Stimulated activated CD8-positive, alpha-beta memory T cell treated with anti-CD3 and anti-CD28 coated beads, Interleukin-7, amount 100 ng/mL, for 1 hour (primary cell): ENCODE data around the gene AFF1.

Source experiments
- DNase-seq, 2 donors: peaks; one replicate each; pipeline ENCODE4 v3.0.0-alpha.2; 2020; ENCODE audit warnings: low read depth in 2 of 2

Gene AFF1

DNA sequence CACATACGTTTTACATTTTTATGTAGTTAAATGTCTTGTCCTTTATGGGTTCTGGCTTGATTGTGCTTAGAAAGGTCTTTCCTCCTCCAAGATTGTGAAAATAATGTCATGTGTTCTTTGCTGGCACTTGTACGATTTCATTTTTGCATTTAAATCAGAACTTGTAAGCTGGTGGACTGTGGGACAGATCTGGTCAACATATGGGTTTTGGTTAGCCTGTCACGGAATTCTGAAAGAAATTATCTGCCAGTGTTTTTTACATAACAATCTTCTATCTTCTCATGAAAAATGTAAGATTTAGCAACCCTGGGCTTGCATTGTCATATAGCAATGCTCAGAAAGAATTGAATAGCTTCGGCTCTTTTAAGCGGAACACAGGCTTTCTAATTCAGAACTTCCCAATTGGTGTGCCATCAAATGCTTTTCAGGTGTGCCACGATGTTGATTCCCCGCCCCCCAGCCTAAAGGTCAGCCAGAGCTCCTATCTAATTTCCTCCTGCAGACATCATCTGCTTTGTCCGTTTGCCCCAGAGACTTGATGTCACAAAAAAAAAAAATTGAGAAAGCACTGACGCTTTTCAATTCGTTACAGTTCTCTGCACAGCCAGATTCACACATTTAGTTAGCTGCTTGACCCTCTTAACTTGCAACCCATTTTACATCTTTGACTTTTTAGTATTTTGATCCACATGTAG lies 16.2 kb downstream of the AFF1 start:
- DNase-seq = no peak

DNA sequence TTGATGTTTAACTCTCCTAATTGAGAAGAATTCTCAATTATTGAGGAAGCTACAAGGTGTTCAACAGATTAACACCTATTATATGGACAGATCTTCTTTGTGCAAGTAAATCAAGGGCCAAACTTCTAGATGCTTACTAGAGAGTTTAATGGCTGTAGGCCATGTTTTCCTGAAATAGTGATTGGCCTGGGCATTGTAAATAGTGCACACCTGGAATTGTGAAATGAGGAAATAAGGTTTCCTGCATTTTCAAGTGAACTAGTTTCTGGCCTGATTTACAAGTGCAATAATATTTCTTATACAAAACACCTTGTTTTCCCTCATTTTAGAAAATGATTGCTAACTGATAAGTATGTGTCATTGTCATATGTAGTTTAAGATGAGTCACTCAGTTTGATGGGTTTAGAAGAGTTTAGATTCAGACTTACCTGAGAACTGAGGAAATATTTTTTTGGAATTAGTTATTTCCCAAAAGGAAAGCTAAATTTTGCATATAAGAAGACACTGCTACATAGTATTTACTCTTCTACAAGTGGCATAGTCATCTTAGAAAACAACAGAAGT lies 21.2 kb downstream of the AFF1 start:
- DNase-seq = no peak

DNA sequence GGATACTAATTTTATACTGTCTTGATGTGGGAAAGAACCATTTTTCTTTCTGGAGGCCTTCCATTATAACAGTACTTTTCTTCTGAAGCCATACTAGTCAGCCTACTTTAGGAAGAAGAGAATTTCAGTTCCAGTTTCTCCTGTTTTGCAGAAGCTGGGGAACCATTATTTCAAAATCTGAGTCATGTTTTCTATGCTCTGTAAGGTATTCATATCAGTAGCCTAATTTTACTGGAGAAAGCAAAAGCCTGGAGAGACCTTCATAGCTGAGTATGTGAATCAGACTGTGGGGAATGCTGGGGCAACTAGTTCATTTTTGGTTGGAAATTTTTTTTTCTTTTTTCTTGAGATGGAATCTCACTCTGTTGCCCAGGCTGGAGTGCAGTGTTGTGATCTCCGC lies 22.4 kb downstream of the AFF1 start:
- no peak for DNase-seq

DNA sequence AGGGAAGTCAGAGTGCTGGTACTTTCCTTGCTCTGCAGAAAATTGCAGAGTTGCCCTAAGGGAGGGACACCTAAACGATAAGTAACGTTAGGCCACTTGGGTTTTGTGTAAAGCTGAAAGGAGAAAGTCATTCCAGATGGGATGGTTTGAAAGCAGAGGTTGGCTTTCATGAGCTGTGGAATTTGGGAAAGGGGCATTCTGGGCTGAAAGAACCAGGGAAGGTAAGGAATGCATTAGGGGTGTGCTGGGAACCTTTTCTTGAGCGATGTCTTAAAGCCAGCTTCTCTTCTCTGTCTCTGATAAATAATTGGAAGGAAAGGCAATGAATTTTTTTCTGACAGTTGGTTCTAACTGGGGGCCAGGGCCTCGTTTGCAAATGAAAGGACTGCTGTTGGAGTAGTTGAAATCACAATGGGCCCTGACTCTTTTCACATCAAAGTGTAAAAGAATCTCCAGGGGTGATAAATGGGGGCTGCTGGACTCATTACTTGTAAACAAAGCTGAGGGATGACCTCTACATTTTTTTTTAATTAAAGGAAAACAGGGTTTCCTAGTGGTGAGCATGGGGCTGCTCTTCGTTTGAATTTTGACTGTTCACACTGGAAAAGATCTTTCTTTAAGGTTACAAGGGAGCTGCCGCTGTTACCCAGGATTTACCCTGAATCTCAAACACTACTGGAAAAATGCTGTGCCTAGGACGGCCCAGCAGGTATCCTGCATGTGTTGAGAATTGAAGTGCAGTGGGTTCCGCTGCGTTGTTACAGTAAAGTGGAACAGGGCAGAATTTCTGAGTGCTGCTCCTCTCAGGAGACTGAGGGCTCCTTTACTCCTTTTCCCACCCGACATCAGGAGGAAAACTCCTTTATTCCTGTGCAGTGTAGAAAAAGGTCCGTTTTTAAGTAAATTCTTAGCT lies 25.0 kb downstream of the AFF1 start:
- DNase-seq = no peak

DNA sequence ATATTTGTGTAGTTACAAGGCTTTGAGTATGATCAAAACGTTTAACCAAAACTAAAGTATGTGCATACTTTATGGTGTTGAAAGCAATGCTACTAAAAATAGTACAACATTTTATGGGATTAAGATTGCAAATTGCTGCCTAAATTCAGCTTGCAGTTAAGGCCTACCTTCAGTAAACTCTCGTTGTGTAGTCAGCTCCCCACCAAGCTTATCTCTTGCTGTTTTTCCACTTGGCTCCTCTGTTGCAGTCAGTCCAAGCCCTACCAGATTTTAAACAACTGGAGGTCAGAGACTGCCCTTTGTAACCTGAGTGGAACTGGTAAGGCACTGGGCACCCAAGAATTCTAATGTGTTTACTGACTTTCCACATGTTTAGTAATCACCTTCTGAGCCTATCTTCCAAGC lies 25.7 kb downstream of the AFF1 start:
- DNase-seq = no peak

DNA sequence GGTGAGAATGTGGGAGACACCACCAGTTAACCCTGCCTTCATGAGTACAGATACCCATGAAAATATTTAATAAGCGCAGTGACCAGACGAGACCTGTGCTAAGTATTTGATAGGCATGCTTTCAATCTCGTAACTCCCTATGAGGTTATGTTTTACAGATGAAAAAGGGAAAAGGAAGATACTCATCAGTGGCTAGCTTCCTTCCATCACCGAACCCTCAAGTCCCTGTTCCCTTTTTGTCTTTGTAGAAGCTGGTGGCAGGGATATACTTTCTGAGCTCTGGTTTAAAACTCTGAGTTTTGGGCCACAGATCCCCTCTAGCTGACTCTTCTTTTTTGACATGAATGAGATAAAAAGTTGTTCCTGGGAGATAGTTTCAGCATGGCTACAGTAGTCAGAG lies 26.3 kb downstream of the AFF1 start:
- no peak for DNase-seq

DNA sequence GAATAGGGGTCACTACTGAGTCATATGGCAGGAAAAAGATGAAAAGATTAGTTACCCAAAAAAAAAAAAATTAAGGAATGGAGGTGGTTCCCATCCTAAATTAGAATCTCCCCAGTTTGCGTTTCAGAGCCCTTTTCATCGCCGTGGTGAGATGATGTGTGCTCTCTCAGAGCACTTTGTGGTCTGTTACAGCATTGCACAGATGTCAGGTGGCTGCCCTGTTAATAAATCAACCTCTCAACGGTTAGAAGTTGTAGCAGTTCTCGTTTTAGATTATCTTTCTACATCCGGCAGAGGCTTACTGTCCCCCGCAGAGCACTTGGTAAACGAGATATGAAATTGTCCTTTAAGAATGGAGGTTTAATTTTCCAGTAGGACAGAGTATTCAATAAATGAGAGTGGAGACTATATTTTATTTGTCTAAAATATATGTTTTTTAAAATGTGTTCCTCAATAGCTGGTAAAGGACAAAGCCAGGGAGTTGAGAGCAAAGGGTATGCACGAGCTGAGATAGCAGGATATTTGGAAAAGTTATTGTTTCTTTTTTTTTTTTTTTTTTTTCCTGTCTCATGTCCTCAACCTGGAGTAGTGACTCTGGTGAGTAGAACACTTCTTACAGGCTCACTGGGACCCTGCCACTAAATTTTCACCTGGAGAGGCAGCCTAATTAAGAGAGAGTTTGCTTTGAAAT lies 26.9 kb downstream of the AFF1 start:
- no peak for DNase-seq

DNA sequence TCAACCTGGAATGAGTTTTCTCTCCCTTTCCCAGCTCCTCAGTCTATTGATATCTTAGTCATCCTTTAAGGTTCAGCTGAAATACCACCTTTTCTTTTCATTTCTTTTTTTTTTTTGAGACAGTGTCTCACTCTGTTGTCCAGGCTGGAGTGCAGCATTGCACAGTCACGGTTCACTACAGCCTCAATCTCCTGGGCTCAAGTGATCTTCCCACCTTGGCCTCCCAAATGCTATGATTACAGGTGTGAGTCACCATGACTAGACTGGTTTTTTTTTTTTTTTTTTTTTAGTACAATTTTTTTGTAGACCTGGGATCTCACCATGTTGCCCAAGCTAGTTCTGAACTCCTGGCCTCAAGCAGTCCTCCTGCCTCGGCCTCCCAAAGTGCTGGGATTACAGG lies 28.9 kb downstream of the AFF1 start:
- DNase-seq = no peak

DNA sequence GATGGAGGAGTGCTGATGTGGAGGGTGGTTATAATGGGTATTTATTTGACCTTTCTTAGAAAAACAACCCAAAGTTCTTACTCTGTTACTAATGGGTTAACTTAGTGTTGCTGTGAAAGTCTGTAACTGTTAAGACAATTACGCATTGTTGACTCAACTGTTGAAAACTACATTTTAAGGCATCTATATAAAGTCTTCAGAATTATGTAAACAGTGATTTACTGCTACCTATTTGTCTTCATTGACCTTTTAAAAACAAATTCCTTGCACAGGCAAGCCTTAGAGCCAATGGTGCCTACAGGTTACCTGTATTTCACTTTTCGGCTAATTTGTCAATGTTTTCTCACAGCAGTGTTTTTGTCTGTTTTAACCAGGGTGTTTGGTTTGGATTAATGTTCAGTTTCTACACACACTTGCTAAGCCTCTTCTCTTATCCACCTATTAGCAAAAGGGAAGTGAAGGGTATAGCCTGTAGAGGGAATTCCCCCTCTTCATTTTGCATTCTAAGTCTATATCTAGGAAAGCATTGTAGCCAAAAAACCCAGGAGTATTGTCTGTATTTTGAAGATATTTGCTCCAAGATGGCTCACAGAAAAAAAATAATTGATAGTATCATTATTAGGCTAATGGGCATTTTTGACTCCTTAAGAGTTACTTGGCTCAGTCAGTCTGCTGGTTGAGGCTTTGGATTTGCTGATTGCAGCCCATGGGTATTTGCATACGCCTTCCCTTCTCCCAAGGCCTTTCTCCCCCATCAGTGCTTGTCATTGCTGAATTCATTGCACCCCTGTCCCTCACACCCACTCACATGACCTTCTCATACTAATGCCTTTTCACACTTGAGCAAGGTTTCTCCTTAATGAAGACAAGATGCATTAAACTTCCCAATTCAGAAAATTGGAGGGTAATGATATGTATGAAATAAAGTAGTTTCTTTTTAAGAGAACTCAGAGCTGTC lies 30.5 kb downstream of the AFF1 start:
- no peak for DNase-seq

DNA sequence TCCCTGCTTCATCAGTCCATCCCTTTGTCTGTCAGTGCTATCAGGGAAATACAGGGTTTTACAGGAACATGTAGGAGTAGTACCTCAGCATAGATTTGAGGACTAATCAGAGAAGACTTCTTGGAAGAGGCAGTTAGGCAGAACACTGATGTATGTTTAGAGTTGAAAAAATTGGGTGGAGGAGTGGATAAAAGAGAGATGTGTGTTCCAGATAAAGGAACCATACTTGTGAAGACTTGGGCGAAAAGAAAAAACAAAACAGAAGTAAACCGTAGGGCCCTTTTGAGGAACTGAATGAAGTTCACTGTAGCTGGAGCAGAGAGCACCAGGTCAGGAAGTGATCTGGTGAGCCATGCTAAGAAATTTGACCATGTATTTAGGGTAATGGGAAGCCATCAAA lies 32.3 kb downstream of the AFF1 start:
- no peak for DNase-seq

DNA sequence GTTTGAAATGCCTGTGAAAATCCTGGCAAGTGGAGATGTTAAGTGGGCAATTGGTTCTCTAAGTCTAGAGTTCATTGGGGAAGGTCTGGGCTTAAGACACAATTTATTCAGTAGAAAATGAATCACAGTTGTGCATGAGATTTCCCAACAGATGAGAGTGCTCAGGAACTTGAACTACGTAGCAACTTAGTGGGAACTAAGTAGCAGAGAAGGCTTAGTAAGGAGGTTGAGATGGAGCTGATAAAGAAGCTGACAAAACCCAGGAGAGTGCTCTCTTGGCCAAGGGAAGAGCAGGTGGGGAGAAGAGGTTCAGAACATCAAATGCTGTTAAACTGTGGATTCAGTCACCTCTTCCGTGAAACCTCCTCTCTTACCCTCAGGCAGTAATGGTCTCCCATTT lies 33.0 kb downstream of the AFF1 start:
- DNase-seq = no peak

DNA sequence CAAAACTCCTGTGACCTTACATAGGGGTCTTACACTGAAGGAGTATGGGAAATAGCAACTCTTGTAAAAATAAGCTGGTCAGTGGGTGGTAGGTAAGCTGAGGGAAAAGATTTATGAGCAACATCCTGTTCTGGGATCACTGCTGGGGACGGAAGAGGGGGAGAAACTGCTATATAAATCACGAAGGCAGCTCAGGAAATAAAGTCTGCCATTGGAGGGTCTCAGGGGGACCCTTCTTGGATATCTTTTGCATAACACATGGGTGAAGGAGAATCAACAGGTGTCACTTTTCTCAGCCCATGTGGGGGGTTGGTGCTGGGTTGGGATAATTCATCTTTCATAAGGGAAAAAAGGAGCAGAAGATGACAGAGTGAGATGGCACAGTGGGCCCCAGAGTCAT lies 33.7 kb downstream of the AFF1 start:
- DNase-seq = no peak

DNA sequence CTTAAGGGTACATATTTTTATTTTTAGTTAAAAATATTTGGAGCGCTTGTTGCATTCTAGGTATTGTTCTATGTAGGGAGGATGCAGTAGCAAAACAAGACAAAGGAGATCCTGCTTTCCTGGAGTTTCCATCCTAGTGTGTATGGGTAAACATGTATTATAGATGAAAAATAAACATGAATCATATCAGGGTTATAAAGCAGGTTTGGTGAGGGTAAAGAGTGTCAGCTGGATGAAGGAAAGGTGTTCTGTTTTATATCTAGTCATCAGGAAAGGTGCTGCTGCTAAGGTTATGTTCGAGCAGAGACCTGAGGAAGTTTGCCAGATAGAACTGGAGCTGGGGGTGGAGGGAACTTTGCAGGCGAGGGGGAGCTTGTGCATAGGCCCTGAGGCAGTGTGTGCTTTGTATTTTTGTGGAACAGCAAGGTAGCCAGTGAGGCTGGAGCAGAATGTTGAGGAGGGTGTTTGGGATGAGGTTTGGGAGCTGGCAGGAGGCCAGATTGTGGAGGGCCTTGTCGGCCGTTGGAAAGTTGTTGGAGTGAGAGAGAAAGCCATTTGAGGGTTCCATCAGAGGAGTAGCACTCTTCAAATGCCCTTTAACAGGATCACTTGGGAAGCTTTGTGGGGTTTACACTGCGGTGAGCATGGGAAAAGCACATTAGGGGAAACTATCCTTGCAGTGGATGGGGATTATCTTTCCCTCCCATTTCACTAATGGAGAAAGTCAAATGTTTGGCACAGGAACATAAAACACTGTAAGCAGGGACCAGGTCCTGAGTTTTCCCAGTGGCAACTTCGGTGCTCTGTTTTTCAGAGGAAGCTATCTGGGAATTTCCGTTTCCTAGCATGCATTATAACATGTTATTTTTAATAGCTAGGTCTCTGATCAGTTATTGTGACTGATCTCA lies 35.9 kb downstream of the AFF1 start:
- no peak for DNase-seq

DNA sequence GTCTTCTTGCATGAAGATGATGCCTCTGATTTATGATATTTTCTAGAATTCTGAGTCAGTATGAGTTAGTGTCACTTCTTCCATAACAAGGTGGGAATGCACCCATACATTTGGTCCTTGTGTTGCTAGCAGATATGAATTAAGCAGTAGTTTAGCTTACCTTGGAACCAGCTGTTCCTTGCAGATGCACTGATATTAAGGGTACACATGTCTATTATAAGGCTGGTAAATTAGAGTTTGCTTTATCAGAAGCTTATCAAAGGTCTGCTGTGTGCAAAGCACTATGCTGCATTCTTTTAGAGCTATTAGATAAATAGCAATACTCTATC lies 36.5 kb downstream of the AFF1 start:
- no peak for DNase-seq

DNA sequence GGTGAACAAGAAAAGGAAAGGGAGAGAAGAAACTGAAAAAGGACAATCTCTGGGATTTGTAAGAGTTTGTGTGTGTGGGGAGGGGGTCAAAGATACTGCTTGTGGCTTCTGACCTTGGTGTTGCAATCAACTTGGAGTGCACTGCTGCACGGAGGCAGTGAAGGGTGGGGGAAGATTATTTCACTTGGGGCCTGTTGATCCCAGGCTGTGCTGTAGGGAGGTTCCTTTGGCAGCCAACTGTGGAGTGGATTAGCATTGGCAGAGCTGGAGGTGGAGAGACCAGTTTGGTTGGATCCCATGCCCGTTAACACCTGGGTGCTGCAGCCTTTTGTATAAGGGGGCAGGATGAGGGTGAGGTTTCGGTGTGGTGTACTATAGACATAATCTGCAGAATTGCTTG lies 38.2 kb downstream of the AFF1 start:
- no peak for DNase-seq

DNA sequence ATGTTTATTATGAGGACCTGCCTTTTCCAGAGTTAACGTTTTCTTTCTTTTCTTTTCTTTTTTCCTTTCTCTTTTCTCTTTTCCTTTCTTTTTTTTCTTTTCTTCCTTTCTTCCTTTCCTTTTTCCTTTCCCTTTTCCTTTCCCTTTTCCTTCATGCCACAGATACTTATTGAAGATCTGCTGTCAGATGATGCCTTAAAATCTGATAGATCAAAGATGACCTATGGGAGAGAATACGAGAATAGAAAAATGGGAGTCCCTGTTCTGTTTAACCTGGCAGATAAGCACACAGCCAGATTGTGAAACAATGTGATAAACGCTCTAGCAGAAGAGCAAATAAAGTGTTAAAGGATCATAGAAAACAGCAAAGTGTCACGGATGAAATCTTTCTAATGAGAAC lies 38.9 kb downstream of the AFF1 start:
- no peak for DNase-seq

DNA sequence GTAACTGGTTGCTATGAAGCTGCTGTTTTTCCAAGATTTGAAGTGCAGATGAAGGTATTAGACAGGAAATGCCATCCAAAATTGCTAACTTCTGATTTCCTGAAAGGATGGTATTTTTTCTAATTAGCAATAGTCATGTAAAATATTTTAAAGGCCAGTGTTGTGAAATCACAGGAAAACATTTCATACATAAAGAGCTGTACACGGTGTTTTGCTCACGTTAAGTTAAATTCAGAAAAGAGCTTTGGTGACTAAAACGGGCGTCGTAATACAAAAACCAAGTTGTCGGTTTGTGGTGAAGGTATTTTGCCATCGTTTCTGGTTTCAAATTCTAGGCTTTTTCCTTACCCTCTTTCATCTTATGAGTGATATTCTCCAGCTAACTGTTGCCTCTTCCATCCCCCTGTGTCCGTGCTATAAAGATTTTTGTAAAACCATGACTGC lies 39.8 kb downstream of the AFF1 start:
- DNase-seq = no peak

DNA sequence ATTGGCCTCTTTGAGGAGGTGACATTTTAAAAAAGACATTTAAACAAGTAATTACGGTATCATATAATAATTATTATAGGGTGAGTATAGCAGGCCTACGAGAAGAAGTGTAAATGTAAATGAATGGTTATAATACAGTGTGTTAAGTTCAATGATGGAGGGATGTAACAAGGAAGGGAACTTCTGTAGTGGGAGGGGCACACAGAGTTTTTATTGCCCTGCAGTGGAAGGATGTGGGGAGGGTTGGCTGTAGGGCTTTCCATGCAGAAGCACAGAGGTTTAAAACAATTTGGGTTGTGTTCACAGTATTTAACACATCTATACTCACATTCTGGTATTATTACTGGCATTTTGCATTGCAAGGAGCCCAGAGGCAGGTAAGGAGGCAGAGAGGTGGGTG lies 41.1 kb downstream of the AFF1 start:
- no peak for DNase-seq

DNA sequence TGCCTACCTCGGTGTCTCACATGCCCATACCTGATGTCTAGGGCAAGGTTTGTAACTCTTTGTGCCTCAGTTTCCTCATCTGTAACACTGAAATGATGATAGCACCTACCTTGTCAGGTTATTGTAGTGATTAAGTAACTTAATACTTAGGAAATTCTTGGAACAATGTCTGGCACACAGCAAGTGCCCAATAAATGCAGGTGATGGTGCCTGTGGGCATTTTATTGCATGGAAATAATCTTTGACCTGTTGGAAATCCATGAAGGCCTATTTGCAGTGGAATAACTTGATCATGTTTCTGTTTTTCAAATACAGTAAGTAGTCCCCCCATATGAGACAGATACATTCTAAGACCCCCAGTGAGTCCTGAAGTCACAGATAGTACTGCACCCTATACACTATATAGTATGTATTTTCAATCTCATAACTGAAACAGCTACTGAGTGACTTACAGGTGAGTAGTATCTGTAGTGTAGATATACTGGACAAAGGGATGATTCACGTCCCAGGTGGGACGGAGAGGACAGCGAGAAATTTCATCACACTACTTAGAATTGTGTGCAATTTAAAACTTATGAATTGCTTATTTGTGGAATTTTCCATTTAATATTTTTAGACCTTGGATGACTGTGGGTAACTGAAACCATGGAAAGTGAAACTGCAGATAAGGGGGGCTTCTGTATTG lies 42.1 kb downstream of the AFF1 start:
- DNase-seq = no peak
